Lower leg skin (tissue), 4 donors: ENCODE results near the gene SERHL2. TPM values are rescaled to one million over a fixed set of nuclear protein-coding genes. Genes with fewer than 3 reads are reported as not detected.

Source experiments
- DNase-seq, 2 donors: peaks; one replicate each; pipeline ENCODE4 v3.0.0-alpha.2; 2019; ENCODE audit warnings: low spot score in 2 of 2
- H3K4me3 ChIP-seq: fragments of 200-600 bp; sonication (generic); 2 replicates; pipeline ENCODE4 v1.5.1; 2017; ENCODE audit warnings: mild to moderate bottlenecking, low read depth; ENCODE audit not compliant: poor library complexity, severe bottlenecking
- POLR2A ChIP-seq, 2 donors: fragments of 450-650 bp; IDR thresholded peaks; one replicate each; pipeline ENCODE4 v1.6.1; 2016 to 2017; ENCODE audit warnings: antibody characterized with exemption in 2 of 2, mild to moderate bottlenecking in 1 of 2, moderate library complexity in 1 of 2
- WGBS, 2 donors: methylation state at CpG; one replicate each; pipeline ENCODE4 v1.1.5; 2018; 5-methylcytosine and 5-hydroxymethylcytosine counted together
- intact Hi-C: fragments of 100-400 bp; cut with DNase I; formaldehyde crosslinking; loops from one replicate; pipeline ENCODE4 v1.15.0; 2023; ENCODE audit warnings: low total_unique reads
- total RNA-seq, 4 donors: library from RNA; depleted of rRNA; stranded (reverse); fragments of >200 nt; gene quantifications; one replicate each; pipeline ENCODE4 v1.1.0, GENCODE V29; 2016
- TF ChIP-seq, protein P1 (sequence below), 3 donors: fragments of 450-650 bp; IDR thresholded peaks; one replicate each; pipeline ENCODE4 v1.5.1; 2016; ENCODE audit warnings: antibody characterized with exemption in 3 of 3, mild to moderate bottlenecking in 3 of 3, moderate library complexity in 2 of 3

Gene SERHL2
- total RNA-seq, 4 donors from 2014 or later: 13.1 to 39.5 (median 18.2) TPM

DNA sequence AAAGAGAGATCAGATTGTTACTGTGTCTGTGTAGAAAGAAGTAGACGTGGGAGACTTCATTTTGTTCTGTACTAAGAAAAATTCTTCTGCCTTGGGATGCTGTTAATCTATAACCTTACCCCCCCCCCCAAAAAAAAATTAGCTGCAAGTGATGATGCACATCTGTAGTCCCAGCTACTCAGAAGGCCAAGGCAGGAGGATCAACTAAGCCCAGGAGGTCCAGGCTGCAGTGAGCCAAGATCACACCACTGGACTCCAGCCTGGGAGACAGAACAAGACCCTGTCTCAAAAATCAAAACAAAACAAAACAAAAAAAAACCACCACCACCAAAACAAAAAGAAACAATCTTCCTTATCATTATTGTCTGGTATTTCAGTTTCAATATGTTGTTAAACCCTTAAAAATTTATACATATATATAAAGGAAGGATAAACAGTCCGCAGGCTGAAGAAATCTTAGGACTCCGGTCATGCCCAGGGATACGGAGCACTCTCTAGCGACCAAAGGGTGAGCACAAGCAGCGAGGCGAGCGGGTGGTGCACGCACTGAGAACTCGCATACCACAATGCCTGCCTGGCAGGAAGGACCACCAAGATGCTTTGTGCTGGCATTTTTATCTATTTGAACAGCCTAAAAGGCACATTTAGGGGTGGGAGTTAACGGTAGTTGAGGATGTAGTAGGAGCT is 54.5 kb downstream of the SERHL2 start:
- intact Hi-C loops: no loop called here
- TF ChIP-seq, protein P1, sequence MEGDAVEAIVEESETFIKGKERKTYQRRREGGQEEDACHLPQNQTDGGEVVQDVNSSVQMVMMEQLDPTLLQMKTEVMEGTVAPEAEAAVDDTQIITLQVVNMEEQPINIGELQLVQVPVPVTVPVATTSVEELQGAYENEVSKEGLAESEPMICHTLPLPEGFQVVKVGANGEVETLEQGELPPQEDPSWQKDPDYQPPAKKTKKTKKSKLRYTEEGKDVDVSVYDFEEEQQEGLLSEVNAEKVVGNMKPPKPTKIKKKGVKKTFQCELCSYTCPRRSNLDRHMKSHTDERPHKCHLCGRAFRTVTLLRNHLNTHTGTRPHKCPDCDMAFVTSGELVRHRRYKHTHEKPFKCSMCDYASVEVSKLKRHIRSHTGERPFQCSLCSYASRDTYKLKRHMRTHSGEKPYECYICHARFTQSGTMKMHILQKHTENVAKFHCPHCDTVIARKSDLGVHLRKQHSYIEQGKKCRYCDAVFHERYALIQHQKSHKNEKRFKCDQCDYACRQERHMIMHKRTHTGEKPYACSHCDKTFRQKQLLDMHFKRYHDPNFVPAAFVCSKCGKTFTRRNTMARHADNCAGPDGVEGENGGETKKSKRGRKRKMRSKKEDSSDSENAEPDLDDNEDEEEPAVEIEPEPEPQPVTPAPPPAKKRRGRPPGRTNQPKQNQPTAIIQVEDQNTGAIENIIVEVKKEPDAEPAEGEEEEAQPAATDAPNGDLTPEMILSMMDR (IDR thresholded peaks at IDR 0.05): no peak
- no peak for TF ChIP-seq POLR2A (IDR thresholded peaks at IDR 0.05)
- WGBS, 2 donors: 70 to 77% methylated on average over 11 of the region's 11 CpGs
- DNase-seq: no peak
- no peak overlapping the region for H3K4me3 ChIP-seq

- WGBS, 2 donors: 34% methylated on average over 11 of the region's 11 CpGs
- intact Hi-C loops: no loop called here
- DNase-seq: no peak
- TF ChIP-seq, protein P1 (IDR thresholded peaks at IDR 0.05): no peak
- no peak for TF ChIP-seq POLR2A (IDR thresholded peaks at IDR 0.05)
- no peak overlapping the region for H3K4me3 ChIP-seq
Measured at GRCh38 chr22:42608823-42609361, 55.1 kb downstream of the SERHL2 start.

- WGBS, 2 donors: 55 to 65% methylated on average over 5 of the region's 5 CpGs
- intact Hi-C loops: no loop called here
- TF ChIP-seq, protein P1 (IDR thresholded peaks at IDR 0.05): no peak
- no peak for TF ChIP-seq POLR2A (IDR thresholded peaks at IDR 0.05)
- DNase-seq: no peak
- H3K4me3 ChIP-seq: no peak overlapping the region
Measured at GRCh38 chr22:42610186-42610585, 56.4 kb downstream of the SERHL2 start.

DNA sequence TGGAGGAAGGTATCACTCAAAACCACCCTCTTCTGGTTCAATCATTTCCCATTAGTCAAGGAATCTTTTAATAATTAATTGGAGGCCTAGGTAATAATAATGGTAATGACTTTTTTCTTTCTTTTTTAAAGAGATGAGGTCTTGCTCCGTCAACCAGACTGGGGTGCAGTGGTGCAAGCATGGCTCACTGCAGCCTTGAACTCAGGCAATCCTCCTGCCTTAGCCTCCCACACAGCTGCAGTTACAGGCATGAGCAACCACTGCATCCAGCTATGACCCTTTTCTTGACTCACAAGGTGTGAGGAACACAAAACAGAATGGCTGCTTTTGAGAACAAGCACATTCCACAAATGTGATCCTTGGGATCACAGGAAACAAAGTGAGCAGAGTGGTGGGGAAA is 57.3 kb downstream of the SERHL2 start:
- TF ChIP-seq, protein P1 (IDR thresholded peaks at IDR 0.05): no peak
- no peak for TF ChIP-seq POLR2A (IDR thresholded peaks at IDR 0.05)
- intact Hi-C loops: no loop called here
- no peak for DNase-seq
- WGBS, 2 donors: 77 to 95% methylated on average over 1 of the region's 1 CpG
- no peak overlapping the region for H3K4me3 ChIP-seq

GRCh38 chr22:42612336-42612735 is 58.6 kb downstream of the SERHL2 start:
- 55 to 74% methylated on average over 11 of the region's 11 CpGs for WGBS, 2 donors
- H3K4me3 ChIP-seq: no peak overlapping the region
- DNase-seq: no peak
- intact Hi-C loops: no loop called here
- TF ChIP-seq, protein P1 (IDR thresholded peaks at IDR 0.05): no peak
- TF ChIP-seq POLR2A (IDR thresholded peaks at IDR 0.05): no peak
